Occipital lobe (tissue), 2 donors: Measurements from ENCODE around the gene DBT. TPM values are rescaled to one million over a fixed set of nuclear protein-coding genes. Genes with fewer than 3 reads are reported as not detected.
A peak's percentile ranks its signal among the peaks of the same experiment; 100 is the strongest.
"Not testable (repeated sequence)": the region's sequence is repeated elsewhere in the genome, so short reads cannot be mapped to it uniquely, and the experiment has no call there.

ENCODE experiments used
- DNase-seq: peaks from one replicate; lab custom pipeline; 2025; lab: John Stamatoyannopoulos, UW
- total RNA-seq: library from RNA; depleted of rRNA; stranded (reverse); fragments of >200 nt; gene quantifications from one replicate; pipeline ENCODE4 v1.2.3, GENCODE V29; 2014

Gene DBT
- 7.8 TPM for total RNA-seq

DNA sequence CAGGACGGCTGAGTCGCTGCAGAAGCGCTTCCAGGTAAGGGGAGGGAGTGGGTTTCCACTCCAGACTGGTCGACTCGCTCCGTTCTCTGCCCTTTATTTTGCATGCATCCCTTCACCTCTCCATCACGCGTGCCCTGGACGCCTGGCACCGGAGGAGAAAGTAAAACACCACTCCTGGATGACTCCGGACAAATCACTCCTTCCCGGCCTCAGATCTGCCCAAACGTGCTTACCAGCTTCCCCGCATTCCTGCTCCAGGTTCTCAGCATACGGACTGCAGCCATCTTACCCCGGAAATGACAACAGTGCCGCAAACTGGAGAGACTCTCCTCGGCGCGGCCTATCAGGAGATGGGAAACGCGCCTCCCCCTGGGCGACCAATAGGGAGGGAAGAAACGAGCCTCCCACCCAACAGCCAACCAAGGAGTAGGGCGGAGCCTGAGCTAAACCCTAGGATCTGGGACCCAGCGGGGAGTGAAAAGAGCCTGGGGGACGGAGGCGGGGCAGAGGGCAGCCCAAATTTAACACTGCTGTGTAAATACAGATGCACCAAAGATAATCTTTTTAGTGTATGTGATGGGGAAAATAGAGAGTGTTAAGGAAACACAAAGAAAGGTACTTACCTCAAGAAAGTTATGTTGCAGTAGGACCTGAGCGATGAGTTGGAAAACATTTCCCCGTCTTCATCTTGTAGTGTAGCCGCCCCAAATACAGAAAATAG is at the start of gene DBT:
Gene DBT (minus strand): TSS at position 298 of the 721 bp plus-strand sequence. CDS start 14 bp downstream, at position 284.
- DNase-seq = peak; percentile 97

DNA sequence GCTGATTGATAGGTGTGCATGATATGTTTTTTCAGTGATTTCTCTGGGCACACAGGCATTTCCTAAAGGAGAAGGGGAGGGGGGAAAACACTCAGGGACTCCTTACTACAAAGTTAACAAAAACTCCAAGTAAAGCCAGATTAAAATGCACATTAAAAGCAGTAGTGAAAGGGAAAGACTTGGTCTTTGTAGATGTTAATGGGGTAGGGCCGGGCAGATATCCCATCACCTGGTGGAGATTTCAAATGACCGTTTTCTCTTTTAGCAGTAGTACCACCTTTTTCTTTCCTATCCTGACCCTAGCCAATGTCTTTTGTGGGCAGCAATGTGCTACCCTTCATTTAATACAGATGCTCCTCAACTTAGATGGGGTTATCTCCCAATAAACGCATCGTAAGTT is 48.9 kb upstream of the DBT start:
- DNase-seq = no peak

DNA sequence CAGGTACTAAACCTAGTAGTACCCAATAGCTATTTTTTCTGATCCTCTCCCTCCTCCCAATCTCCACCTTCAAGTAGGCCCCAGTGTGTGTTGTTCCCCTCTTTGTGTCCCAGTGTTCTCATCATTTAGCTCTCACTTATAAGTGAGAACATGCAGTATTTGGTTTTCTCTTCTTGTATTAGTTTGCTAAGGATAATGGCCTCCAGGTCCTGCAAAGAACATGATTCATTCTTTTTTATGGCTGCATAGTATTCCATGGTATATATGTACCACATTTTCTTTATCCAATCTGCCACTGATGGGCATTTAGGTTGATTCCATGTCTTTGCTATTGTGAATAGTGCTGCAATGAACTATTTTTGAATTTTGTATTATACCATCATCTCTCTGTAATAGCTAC is 47.4 kb upstream of the DBT start:
- DNase-seq = not testable (repeated sequence)

DNA sequence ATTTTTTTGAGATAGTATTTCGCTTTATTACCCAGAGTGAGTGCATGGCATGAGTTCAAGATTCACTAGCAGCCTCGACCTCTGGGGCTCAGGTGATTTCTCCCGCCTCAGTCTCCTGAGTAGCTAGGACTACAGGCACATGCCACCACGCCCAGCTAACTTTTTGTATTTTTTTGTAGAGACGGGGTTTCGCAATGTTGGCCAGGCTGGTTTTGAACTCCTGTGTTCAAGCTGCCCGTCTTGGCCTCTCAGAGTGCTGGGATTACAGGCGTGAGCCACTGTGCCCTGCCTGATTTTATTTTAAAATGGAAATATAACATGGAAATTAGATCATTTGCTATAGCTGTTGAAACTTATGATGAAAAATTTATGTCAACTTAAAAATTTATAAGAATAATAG is 46.5 kb upstream of the DBT start:
- DNase-seq = no peak

DNA sequence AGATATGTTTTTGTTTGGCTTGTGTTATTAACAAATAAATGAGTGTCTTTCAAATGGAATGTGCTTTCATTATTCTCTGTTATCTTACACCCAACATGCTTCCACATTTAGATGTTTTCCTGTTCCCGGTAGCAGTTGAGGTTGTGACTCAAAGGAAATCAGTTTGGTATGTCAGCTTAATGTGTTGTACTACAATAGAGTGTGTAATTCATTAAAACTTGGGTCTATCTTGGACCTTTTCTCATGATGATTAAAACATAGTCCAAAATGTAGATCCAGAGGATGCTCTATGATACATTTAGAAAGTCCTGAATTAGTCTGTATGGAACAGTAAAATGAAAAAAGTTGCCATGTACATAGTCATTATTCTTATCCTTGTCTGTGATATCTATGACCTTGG is 43.1 kb upstream of the DBT start:
- no peak for DNase-seq

DNA sequence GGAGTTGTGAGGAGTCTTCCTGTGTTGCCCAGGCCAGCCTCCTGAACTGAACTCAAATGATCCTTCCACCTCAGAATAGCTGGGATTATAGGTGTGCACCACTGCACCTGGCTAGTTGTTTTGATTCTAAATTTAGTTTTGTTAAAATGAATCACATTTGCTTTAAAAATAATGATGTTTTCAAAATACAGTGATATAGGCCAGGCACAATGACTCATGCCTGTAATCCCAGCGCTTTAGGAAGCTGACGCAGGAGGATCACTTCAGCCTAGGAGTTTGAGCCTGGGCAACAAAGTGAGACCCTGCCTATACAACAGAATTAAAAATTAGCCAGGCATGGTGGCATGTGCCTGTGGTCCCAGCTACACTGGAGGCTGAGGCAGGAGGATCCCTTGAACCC is 40.7 kb upstream of the DBT start:
- DNase-seq = no peak

DNA sequence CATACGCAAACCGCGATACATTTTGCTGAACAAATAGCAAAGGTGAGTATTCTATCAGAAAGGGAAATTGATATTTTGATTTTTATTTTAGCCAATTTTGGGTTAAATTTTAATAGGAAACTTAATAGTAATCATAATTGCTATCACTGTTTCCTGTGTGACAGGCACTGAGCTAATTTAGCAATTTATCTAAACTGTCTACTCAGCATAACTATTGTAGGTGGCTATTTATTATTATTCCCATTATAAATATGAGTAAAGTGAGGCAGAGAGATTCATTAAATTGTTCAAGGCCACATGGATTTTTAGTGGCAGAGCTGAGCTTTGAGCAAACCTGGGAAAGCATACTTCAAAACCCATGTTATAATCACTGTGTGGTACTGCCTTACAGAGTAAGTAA is 37.5 kb upstream of the DBT start:
- no peak for DNase-seq

DNA sequence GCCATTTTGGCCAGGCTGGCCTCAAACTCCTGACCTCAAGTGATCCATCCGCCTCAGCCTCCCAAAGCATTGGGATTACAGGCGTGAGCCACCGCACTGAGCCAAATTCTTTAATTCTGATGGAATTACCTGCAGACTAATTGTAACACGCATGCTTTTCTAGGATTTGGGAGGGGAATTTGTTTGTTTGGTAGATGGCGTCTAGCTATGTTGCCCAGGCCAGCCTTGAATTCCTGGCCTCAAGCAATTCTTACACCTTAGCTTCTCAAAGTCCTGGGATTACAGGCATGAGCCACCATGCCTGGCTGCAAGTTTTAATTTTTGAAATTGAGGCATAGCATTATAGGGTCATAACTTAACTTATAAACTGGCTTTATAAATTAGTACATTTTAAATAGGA is 35.0 kb upstream of the DBT start:
- DNase-seq = no peak

DNA sequence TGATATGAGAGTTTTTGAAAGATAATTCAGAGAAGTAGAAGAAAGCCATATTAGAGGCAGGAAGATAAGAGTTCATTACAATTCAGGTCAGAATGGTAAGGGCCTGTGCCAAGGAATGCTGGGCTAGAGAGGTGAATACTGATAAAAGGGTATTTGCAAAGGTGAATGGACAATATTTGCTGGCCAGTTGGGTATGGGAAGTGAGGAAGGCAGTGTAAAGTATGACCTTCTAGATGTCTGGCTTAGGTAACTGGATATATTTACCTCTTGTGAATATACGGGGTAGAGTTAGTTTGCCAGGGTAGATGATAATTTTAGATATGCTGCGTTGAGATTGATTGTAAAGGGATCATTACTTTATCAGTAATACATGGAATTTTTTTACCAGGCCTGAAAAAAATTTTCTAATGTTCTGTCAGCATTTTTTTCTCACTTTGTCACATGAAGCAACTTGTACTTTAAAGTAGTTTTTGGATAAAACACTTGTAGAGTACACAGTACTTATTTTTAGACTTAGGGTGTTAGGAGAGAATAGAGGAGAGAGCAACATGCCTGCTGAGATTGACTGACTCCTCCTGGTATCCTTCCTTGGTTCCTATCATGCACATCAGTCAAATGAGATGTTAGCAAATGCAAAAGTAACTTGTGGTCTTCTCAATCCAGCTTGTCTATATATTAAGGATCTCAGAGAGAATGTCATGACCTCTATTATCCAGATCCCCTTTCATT is 30.5 kb upstream of the DBT start:
- no peak for DNase-seq

DNA sequence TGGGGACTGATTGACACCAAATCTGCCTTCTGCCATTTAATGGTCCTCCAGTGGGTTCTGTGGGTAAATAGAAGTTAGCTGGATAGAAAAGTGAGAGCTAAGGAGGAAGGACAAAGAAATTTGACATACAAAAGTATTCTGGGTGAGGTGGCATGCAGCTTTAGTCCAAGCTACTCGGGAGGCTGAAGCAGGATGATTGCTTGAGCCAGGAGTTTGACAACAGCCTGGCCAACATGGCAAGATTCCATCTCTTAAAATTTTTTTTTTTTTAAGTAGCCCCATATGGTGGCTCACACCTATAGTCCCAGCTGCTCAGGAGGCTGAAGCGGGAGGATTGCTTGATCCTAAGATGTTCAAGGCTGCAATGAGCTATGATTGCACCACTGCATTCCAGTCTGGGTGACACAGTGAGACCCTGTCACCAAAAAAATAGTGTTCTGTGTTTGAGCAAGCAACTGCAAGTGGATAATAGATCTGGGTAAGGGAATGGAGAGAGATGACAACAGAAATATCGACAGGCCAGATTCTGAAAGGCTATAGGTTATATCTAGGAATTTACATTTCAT is 29.8 kb upstream of the DBT start:
- DNase-seq = no peak

DNA sequence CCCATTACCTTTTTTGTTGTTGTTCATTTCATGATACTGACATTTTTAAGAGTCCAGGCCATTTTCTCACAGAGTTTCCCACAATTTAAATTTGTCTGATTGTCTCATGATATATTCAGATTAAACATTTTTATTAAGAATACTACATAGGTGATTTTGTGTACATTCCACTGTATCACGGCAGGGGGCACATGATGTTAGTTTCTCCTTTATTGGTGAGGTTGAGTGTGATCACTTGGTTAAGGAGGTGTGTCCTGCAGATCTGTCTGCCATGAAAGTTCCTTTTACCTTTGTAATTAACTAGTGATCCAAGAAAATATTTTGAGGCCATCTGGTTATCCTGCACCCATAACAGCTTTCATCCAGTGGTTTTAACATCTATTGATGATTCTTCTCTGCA is 28.2 kb upstream of the DBT start:
- DNase-seq = no peak

DNA sequence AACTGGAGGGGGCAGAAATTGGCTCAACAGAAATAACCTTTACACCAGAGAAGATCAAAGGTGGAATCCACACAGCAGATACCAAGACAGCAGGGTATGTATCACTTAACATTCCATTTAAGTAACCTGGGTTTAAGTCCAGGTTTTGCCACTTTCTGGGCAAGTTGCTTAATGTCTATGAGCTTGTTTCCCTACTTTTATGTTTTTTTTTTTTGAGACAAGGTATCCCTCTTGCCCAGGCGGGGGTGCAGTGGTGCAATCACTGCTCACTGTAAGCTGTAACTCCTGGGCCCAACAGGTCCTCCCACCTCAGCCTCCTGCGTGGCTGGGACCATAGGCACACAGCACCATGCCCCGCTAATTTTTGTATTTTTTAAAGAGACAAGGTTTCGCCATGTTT is 18.6 kb upstream of the DBT start:
- DNase-seq = no peak

DNA sequence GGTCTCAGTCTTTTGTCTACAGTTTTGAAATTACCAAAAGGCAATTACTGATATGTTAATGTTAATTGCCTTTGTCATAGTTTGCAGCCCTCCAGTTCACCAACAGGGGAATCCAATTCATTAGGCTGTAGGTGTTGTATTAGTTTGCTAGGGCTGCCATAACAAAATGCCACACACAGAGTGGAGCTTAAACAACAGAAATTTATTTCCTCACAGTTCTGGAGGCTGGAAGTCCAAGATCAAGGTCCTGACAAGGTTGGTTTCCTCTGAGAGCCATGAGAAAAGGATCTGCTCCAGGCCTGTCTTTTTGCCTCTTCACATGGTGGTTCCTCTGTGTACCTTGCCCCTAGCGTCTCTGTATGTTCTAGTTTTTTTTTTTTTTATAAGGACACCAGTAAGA is 17.6 kb upstream of the DBT start:
- DNase-seq = no peak

DNA sequence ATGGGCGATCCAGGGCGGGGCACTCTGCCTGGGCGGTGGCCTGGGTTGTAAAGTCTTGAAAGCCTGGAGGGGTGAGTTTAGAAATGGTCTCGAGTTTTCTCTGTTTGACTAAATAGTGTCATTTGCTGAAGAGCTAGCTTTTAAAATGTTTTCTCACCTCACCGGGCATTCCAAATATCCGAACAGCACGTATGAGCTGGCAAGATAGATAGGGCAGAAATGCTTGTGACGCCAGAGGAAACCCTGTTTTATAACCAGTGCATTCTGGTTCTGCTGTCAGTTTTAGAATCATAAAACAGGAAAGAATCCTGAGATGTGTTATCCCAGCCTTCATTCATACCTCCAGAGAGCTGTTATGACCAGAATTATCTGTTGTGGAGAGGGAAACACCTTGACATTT is 17.1 kb upstream of the DBT start:
- no peak for DNase-seq

DNA sequence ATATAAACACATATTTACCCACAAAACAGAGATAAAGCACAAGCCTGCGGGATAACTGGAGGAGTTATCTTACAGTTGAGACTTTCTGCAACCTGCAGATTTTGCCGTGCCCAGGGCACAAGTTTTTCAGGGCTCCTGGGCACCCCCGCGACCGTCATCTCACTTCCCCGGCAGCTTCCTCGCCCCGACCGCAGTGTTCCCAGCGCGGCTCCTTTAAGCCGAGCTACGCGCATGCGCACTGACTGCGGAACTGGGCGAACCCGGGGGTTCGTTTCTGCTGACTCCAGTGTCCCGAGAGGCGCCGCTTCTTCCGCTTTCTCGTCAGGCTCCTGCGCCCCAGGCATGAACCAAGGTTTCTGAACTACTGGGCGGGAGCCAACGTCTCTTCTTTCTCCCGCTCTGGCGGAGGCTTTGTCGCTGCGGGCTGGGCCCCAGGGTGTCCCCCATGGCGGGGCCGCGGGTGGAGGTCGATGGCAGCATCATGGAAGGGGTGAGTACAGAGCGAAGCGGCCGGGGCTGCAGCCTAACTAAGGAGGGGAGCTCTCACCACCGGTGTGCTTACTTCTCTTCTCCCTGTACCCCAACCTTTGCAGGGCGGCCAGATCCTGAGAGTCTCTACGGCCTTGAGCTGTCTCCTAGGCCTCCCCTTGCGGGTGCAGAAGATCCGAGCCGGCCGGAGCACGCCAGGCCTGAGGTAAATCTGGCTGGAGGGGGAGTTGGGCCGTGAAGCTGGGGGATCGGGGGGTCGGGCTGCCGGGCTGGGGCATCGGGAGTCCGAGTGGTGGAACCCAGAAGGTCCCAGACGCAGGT is 16.5 kb upstream of the DBT start, which contains the start of gene RTCA:
Gene RTCA (plus strand): TSS at position 286 of the 810 bp plus-strand sequence. CDS start 160 bp downstream, at position 446.
- DNase-seq = peak; percentile 91

DNA sequence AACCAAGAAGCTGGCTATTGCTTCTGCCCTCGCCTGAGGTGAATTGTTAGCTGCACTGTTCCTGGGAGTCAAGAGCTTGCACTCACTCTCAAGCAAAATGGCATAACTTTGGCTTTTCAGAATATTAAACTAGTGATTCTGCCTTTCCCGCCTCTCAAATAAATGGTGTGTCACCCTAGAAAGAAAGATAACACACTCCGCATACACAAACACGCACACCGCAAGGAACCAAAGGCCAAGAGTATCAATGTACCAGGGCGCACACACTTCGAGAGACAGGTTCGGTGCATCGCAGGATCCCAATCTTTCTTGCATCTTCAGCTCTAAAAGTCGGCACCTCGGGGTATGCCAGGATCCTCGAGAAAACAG is 15.9 kb upstream of the DBT start:
- no peak for DNase-seq

DNA sequence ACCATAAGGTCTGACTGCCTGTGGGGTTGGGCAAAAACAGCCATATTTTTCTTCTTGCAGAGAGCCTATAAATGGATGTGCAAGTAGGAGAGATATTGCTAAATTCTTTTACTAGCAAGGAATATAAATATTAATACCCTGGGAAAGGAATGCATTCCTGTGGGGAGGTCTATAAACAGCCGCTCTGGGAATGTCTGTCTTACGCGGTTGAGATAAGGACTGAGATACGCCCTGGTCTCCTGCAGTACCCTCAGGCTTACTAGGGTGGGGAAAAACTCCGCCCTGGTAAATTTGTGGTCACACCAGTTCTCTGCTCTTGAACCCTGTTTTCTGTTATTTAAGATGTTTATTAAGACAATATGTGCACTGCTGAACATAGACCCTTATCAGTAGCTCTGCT is 14.4 kb upstream of the DBT start:
- DNase-seq = not testable (repeated sequence)

DNA sequence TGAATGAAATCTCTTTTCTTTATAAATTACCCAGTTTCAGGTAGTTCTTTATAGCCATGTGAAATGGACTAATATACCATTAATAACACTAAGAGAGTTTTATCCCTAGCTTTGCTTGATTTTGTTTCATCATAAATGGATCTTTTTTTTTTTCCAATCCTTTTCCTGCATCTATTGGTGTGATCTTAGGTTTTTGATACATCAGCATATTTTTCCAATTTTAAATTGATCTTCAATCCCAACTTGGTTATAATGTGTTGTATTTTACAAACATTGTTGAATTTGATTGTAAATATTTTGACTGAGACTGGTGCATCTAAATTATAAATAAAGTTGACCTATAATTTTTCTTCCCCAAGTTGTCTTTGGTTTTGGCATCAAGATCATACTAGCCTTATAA is 12.1 kb upstream of the DBT start:
- no peak for DNase-seq

DNA sequence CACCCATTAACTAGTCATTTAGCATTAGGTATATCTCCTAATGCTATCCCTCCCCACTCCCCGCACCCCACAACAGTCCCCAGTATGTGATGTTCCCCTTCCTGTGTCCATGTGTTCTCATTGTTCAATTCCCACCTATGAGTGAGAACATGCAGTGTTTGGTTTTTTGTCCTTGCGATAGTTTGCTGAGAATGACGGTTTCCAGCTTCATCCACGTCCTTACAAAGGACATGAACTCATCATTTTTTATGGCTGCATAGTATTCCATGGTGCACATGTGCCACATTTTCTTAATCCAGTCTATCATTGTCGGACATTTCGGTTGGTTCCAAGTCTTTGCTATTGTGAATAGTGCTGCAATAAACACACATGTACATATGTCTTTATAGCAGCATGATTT is 8.8 kb upstream of the DBT start:
- not testable (repeated sequence) for DNase-seq

DNA sequence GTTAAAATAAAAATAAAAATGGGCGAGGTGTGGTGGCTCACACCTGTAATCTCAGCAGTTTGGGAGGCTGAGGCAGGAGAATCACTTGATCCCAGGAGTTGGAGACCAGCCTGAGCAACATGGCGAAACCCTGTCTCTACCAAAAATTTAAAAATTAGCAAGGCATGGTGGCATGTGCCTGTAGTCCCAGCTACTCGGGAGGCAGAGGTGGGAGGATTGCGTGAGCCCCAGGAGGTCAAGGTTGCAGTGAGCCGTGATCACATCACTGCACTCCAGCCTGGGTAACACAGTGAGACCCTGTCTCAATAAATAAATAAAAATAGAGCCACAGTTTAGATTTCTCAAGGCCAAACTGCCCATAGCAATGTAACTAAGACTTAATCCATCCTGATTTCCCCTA is 6.6 kb upstream of the DBT start:
- DNase-seq = not testable (repeated sequence)

DNA sequence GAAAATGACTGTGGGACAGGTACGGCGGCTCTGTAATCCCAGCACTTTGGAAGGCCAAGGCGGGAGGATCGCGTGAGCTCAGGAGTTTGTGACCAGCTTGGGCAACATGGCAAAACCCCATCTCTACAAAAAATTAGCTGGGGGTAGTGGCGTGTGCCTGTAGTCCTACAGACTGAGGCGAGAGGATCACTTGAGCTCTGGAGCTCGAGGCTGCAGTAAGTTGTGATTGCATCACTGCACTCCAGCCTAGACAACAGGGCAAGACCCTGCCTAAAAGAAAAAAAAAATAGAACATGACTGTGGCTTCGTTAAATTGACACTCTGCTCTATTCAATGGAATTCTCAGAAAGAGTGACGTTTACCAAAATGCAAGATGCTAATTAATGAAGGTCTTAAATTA is 3.9 kb upstream of the DBT start:
- DNase-seq = no peak

DNA sequence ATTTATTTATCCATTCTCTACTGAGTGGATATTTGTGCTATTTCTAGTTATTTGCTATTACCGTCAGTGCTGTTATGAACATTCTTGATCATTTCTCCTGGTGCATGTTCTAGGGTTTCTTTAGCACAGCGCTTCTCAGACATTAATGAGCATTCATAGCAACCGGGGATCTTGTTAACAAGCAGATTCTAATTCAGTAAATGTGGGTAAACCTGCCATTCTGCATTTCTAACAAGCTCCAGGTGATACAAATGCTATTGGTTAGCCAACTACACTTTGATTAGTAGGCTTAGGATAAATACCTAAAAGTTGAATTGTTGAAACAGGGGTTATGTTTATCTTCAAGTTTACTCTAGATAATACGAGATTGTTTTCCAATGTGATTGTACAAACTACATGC is 3.3 kb upstream of the DBT start:
- DNase-seq = no peak
